Dendritic cell treated with granulocyte-macrophage colony-stimulating factor and Interleukin-4, amounts not matched to agents 40 ng/mL and 50 ng/mL, for 4 days (primary cell): ENCODE results near the gene SLN.

Experiments used
- H3K27ac Mint-ChIP-seq: one replicate; pipeline ENCODE4 v1.8.0; 2022; ENCODE audit warnings: mild to moderate bottlenecking, mixed read lengths
- H3K27me3 Mint-ChIP-seq: one replicate; pipeline ENCODE4 v1.8.0; 2022; ENCODE audit warnings: mild to moderate bottlenecking, mixed read lengths
- H3K36me3 Mint-ChIP-seq: one replicate; pipeline ENCODE4 v1.8.0; 2022; ENCODE audit warnings: low read depth, mixed read lengths
- H3K4me1 Mint-ChIP-seq: one replicate; pipeline ENCODE4 v1.8.0; 2022; ENCODE audit warnings: low read depth, mixed read lengths
- H3K4me3 Mint-ChIP-seq: one replicate; pipeline ENCODE4 v1.8.0; 2022; ENCODE audit warnings: mild to moderate bottlenecking, moderate library complexity, mixed read lengths
- H3K9me3 Mint-ChIP-seq: one replicate; pipeline ENCODE4 v1.8.0; 2022; ENCODE audit warnings: mixed read lengths
- intact Hi-C: fragments of 100-400 bp; cut with micrococcal nuclease; formaldehyde crosslinking; loops from one replicate; pipeline ENCODE4 v1.15.0; 2022

Gene SLN

DNA sequence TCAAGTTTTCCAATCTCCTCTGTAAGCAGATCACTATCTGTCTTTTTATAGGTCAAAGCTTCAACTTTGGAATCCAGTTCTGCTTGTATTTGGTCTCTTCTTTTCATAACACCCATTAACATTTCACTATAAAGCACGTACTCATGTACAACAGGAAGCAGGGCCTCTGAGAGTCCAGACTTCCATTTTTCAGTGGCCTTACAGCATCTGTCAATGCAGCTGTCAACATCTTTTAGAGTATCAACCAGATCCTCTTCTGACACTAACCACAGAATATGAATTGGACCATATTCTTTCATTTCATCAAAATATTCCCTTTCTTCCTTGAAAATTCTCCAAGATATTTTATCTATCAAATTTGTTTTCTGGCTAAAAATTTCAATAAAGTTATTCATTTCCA, 24.7 kb upstream of the SLN start:
- peaks cover 1% of the 10 kb centered on the region for H3K27me3 Mint-ChIP-seq
- H3K9me3 Mint-ChIP-seq, result no peaks in the 10 kb centered on the region
- H3K27ac Mint-ChIP-seq, result no peak overlapping the region
- no peaks in the 10 kb centered on the region for H3K36me3 Mint-ChIP-seq
- H3K4me3 Mint-ChIP-seq, result no peak overlapping the region
- H3K4me1 Mint-ChIP-seq, result no peaks in the 10 kb centered on the region
- intact Hi-C loops, result no loop called here

DNA sequence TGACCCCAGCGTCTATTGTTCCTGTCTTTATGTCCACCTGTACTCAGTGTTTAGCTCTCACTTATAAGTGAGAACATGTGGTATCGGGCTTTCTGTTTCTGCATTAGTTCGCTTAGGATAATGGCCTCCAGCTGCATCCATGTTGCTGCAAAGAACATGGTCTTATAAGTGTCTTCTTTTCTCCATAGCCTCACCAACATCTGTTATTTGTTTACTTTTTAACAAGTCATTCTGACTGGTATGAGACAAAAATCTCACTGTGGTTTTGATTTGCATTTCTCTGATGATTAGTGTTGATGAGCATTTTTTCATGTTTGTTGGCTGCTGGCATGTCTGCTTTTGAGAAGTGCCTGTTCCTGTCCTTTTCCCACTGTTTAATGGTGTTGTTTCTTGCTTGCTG, 21.7 kb upstream of the SLN start:
- Mint-ChIP-seq H3K9me3 (no peaks in the 10 kb centered on the region), H3K4me1 (no peaks in the 10 kb centered on the region), H3K27me3 (peaks cover 1% of the 10 kb centered on the region), H3K27ac (no peak overlapping the region), H3K36me3 (no peaks in the 10 kb centered on the region), H3K4me3 (no peak overlapping the region)
- intact Hi-C loops, result no loop called here

DNA sequence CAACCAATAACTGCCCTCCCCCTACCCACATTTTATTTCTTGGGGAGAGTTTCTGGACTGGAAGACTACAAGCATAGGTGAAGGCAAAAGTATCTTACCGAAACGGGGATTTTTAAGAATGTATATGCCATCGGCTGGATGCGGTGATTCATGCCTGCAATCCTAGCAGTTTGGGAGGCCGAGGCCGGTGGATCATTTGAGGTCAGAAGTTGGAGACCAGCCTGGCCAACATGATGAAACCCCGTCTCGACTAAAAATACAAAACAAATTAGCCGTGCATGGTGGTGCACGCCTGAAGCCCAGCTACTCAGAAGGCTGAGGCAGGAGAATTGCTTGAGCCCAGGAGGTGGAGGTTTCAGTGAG, 20.8 kb upstream of the SLN start:
- Mint-ChIP-seq H3K9me3 (no peaks in the 10 kb centered on the region), H3K4me1 (no peaks in the 10 kb centered on the region), H3K27ac (no peak overlapping the region), H3K4me3 (no peak overlapping the region), H3K27me3 (peaks cover 2% of the 10 kb centered on the region), H3K36me3 (no peaks in the 10 kb centered on the region)
- intact Hi-C loops, result no loop called here

DNA sequence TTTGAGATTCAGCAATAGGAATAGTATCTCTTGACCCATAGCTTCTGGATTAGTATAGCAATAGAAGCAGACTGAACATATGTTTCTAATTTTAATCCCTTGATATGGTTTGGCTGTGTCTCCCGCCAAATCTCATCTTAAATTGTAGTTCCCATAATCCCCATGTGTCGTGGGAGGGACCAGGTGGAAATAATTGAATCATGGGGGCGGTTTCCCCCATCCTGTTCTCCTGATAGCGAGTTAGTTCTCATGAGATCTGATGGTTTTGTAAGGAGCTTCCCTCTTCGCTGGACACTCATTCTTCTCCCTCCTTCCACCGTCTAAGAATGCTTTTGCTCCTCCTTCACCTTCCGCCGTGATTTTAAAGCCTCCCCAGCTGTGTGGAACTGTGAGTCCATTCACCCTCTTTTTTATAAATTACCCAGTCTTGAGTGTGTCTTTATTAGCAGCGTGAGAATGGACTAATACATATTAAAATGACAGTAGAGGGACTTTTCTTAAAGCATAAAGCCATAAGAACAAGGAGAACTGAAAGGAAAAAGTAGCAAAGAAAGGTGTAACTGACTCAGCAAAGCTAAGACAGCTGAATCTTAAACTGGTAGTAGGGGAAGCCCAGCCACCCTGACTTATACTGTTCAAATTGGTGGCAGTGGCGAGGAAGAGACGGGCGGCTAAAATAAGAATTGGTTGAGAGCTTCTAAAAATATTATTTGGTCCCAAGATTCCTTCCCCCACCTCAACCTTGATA, 20.3 kb upstream of the SLN start:
- Mint-ChIP-seq H3K4me1 (no peaks in the 10 kb centered on the region), H3K27me3 (peaks cover 7% of the 10 kb centered on the region), H3K9me3 (no peaks in the 10 kb centered on the region), H3K36me3 (no peaks in the 10 kb centered on the region), H3K27ac (no peak overlapping the region), H3K4me3 (no peak overlapping the region)
- intact Hi-C loops, result no loop called here

DNA sequence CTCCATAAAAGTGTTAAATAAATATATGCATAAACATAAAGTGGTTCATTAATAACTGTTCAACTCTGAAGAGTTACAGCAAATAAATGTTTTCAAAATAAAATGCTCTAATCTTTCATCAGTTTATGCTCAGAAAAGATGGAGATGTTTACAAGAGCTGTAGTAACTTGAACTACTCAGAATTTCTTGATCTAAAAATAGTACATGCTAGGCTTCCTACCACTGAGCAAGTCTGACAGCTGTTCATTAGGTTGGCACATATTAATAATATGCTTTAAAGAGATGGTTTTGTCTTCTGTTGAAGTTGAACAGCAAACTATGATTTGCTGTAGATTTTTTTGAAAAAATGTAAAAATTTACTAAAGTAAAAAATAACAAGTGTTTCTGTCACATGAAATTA, 10.8 kb upstream of the SLN start:
- H3K9me3 Mint-ChIP-seq, result no peaks in the 10 kb centered on the region
- intact Hi-C loops, result no loop called here
- H3K36me3 Mint-ChIP-seq, result no peaks in the 10 kb centered on the region
- peaks cover 17% of the 10 kb centered on the region for H3K27me3 Mint-ChIP-seq
- no peaks in the 10 kb centered on the region for H3K4me1 Mint-ChIP-seq
- no peak overlapping the region for H3K4me3 Mint-ChIP-seq
- H3K27ac Mint-ChIP-seq, result no peak overlapping the region

DNA sequence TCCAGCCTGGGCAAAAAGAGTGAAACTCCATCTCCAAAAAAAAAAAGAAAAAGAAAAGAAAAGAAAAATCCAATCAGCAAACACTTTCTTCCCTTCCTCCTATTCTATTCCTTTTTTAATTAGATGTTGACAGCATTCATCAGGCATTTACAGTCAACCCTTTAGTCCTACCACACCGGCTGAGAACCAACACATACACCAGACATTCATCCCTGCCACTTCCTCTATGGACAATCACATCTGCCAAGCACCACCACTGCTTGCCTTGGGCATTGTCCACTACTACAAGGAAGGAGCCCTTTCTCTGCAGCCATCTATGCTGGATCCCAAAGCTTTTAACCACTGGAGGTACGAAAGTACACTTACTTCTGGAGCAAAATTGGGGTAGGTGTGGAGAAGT, 9.4 kb upstream of the SLN start:
- H3K4me3 Mint-ChIP-seq, result no peak overlapping the region
- H3K27me3 Mint-ChIP-seq, result peaks cover 11% of the 10 kb centered on the region
- intact Hi-C loops, result no loop called here
- H3K9me3 Mint-ChIP-seq, result no peaks in the 10 kb centered on the region
- H3K36me3 Mint-ChIP-seq, result no peaks in the 10 kb centered on the region
- no peaks in the 10 kb centered on the region for H3K4me1 Mint-ChIP-seq
- no peak overlapping the region for H3K27ac Mint-ChIP-seq

DNA sequence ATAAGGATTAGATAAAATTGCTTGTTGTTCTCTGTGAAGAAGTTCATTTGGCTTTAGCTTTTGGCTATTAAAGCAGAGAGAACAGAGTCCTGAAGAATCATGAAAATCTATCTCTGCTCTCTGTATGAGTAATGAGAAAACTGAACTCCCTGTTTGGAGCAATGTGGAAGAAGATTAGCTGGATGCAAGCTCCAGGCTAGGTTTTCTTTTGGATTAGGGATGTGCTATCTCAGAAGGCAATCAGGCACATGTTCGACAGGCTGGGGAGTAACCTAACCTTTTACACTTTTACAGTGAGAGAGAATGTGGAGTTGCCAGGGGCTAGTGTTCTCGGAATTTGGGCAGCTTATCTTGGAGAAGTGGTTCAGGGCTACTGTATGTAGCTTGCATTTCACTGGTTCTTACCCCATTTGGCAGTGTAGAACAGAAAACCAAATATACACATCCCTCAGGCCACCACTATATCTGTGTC, 8.5 kb upstream of the SLN start:
- Mint-ChIP-seq H3K9me3 (no peaks in the 10 kb centered on the region), H3K4me3 (no peak overlapping the region), H3K27me3 (peaks cover 11% of the 10 kb centered on the region), H3K27ac (no peak overlapping the region), H3K4me1 (no peaks in the 10 kb centered on the region), H3K36me3 (no peaks in the 10 kb centered on the region)
- intact Hi-C loops, result no loop called here

DNA sequence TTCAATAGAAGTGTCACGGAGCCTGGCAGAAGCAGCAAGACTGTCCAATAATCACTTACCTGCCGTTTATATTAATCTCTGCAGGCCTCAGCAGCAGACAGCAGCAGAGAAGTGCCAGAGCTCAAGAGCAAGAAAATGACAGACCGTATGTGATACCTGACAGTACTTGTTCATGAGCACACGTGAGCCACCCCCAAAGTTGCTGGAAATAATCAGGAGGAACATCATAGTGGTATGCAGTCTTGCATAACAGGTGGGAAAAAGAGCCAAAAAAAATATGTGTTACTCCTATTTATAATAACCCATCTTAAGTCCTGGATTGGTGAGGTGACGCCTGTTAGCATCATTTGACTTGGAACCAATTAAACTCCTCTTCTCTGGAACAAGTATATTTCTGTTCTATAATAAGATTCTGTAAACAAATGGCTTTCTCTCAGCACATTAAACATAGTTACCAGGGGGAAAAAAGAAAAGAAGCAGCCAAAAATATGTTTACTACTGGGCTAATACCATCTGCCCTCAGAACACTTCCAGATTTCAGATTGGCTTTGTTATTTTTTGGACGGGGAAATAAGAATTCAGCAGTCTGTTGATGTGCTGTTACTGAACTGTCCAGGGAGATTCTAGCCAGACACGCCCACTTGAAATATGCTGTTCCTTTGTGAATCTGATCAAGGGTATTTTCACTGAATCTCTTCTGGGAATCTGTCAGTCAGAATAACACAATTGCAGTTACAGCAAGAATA, 7.9 kb upstream of the SLN start:
- no peaks in the 10 kb centered on the region for H3K36me3 Mint-ChIP-seq
- H3K27ac Mint-ChIP-seq, result no peak overlapping the region
- intact Hi-C loops, result no loop called here
- H3K27me3 Mint-ChIP-seq, result peaks cover 9% of the 10 kb centered on the region
- H3K4me3 Mint-ChIP-seq, result no peak overlapping the region
- no peaks in the 10 kb centered on the region for H3K4me1 Mint-ChIP-seq
- H3K9me3 Mint-ChIP-seq, result no peaks in the 10 kb centered on the region

DNA sequence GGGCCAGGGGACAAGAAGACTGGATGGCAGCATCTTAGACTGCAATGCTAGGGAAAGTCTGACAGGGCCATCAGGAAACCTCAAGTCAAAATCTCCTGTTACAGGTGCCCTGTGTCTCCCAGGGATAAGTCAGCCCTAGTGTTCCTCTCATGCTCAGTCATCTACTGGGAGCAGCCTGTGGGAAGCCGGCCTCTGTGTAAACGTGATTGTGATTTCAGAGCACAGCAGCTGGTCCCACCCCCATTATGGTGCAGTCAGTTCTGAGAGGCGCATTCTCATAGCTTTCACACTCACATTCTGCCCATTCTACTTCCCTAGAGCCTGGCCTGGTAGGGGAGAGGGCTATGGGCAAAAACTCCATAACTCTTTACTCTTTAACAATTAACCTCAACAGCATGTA, 7.2 kb upstream of the SLN start:
- Mint-ChIP-seq H3K36me3 (no peaks in the 10 kb centered on the region), H3K4me1 (no peaks in the 10 kb centered on the region), H3K4me3 (no peak overlapping the region), H3K9me3 (no peaks in the 10 kb centered on the region), H3K27ac (no peak overlapping the region), H3K27me3 (peaks cover 5% of the 10 kb centered on the region)
- intact Hi-C loops, result no loop called here

DNA sequence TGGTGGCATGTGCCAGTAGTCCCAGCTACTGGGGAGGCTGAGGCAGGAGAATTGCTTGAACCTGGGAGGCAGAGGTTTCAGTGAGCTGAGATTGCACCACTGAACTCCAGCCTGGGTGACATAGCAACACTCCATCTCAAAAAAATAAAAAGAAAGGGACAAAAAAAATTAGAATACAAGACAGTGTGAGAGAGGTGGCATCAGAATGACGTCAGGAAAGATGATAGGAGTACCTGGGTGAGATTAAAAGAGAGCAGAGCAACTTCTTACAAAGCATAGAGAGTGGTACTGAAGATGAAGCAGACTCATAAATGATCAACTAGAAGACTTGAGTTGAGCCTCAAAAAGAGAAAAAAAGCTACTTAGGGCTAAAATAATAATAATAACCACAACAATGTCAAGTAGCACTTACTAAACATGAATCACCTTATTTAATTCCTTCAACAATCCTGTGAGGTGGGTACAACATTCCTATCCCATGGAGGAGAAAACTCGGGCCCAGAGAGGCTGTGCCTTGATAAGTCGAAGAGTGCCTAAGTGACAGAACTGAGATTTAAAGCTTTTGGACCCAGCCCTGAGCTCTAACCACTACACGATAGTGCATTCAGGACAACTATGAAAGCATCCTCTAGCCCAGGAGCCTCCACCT, 5.2 kb upstream of the SLN start:
- H3K9me3 Mint-ChIP-seq, result no peaks in the 10 kb centered on the region
- no peaks in the 10 kb centered on the region for H3K36me3 Mint-ChIP-seq
- H3K4me3 Mint-ChIP-seq, result no peak overlapping the region

DNA sequence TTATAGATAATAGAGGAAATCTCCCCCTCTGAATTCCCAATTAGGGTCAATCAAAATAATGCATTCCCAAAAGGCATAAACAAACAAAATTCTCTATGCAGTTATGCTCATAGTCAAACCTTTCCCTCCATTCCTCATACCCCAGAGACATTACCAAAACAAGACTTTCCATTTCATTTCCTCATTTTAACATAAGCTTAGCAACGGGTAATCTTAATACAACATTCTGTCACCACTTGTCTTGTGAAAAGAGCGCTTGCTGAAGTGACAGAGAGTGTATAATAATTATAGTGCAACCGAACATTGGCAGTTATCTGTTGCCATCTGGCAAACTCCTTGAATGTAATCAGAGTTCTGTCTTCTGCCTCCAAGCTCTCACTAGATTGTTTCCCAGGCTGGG, 1.2 kb upstream of the SLN start:
- no peak overlapping the region for H3K4me3 Mint-ChIP-seq
- no peaks in the 10 kb centered on the region for H3K9me3 Mint-ChIP-seq
- no peaks in the 10 kb centered on the region for H3K4me1 Mint-ChIP-seq
- no peaks in the 10 kb centered on the region for H3K36me3 Mint-ChIP-seq
- intact Hi-C loops, result no loop called here
- peaks cover 9% of the 10 kb centered on the region for H3K27me3 Mint-ChIP-seq
- H3K27ac Mint-ChIP-seq, result no peak overlapping the region

More for the DNA sequence above, 5.2 kb upstream of the SLN start:
- intact Hi-C loops, result no loop called here
- H3K4me1 Mint-ChIP-seq, result no peaks in the 10 kb centered on the region
- H3K27me3 Mint-ChIP-seq, result peaks cover 5% of the 10 kb centered on the region
- no peak overlapping the region for H3K27ac Mint-ChIP-seq

DNA sequence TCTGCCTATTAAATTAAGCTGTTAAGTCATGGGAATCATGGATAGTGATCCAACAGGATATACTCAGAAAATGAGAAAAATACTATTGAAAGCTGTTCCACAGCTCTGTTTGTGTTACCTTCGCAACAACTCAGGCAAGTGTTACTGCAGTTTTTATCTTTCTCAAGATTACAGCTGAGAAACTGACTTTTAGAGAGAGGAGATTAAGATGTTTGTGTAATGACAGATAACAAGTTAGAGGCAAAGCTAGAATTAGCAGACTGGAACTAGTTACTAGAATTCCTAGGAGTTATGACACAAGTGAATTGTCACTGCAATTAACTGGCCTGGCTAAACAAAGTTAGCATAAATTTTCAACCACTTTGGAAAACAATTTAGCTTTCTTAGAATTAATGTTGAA, 1.6 kb downstream of the SLN start:
- Mint-ChIP-seq H3K4me3 (no peak overlapping the region), H3K36me3 (no peaks in the 10 kb centered on the region), H3K27me3 (peaks cover 7% of the 10 kb centered on the region), H3K4me1 (no peaks in the 10 kb centered on the region), H3K27ac (no peak overlapping the region), H3K9me3 (no peaks in the 10 kb centered on the region)
- intact Hi-C loops, result no loop called here

DNA sequence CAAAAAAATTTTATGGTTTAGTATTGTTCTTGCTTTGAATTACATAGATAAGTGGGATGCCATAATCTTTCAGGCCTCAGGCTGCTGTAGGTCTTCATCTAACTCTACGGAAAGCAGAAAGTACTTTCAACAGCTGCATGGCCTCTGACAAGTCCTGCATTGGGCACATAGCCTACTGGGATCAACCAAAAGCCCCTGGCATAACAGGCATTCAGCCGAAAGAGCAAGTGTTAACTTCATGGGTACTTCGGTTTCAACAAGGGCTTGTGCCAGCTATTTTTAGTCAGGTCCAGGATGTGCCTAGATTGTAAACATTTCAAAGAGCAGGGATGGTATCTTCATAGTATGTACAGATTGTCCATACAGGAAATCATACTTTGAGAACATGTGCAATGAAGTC, 3.1 kb downstream of the SLN start:
- intact Hi-C loops, result no loop called here
- no peaks in the 10 kb centered on the region for H3K36me3 Mint-ChIP-seq
- H3K4me3 Mint-ChIP-seq, result no peak overlapping the region
- no peak overlapping the region for H3K27ac Mint-ChIP-seq
- peaks cover 7% of the 10 kb centered on the region for H3K27me3 Mint-ChIP-seq
- H3K4me1 Mint-ChIP-seq, result no peaks in the 10 kb centered on the region
- H3K9me3 Mint-ChIP-seq, result no peaks in the 10 kb centered on the region

DNA sequence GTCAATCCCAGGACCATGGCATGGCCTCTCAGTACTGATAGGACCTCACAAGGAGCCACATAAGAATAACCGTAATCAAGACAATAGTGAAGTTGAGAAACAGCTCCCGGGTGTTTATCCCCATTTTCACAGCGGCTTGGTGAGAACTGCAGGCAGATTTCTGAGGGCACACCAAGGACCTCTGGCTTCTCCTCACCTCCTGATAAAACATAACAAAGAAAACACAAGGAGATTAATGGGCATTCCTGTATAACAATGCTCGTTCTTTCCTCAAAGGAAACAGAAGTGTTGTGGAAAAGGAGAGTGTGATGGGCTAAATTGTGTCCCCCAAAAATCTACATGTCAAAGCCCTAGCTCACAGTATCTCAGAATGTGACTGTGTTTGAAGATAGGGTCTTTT, 4.0 kb downstream of the SLN start:
- Mint-ChIP-seq H3K36me3 (no peaks in the 10 kb centered on the region), H3K27ac (no peak overlapping the region), H3K4me3 (no peak overlapping the region), H3K4me1 (no peaks in the 10 kb centered on the region), H3K9me3 (no peaks in the 10 kb centered on the region), H3K27me3 (peaks cover 7% of the 10 kb centered on the region)
- intact Hi-C loops, result no loop called here
